SK-N-SH treated with all-trans-retinoic acid at 6 μM for 48 hours (cell line): ENCODE results near the gene RSF1.

ENCODE experiments used
- ATAC-seq: fragments of 200-7000 bp; cut with Tn5 transposase; 3 replicates; pipeline ENCODE4 v1.9.1; 2020; ENCODE audit warnings: mild to moderate bottlenecking, moderate library complexity
- BACH2 ChIP-seq: fragments of 250-450 bp; sonication (Bioruptor Pico); IDR thresholded peaks from 2 replicates; pipeline ENCODE4 v1.9.0; 2021; ENCODE audit warnings: mild to moderate bottlenecking, borderline replicate concordance
- CREB5 ChIP-seq: fragments of 250-450 bp; sonication (Bioruptor Pico); IDR thresholded peaks from 2 replicates; pipeline ENCODE4 v1.5.1; 2020; ENCODE audit warnings: low read depth, mild to moderate bottlenecking, moderate library complexity
- CSRNP3 ChIP-seq: fragments of 250-450 bp; sonication (Bioruptor Pico); IDR thresholded peaks from 2 replicates; pipeline ENCODE4 v1.5.1; 2021; ENCODE audit warnings: mild to moderate bottlenecking, moderate library complexity
- ESRRG ChIP-seq: fragments of 250-450 bp; sonication (Bioruptor Pico); IDR thresholded peaks from 2 replicates; pipeline ENCODE4 v1.6.1; 2021; ENCODE audit warnings: mild to moderate bottlenecking
- GLIS3 ChIP-seq: fragments of 250-450 bp; sonication (Bioruptor Pico); IDR thresholded peaks from 2 replicates; pipeline ENCODE4 v1.5.0; 2020; ENCODE audit warnings: mild to moderate bottlenecking, moderate library complexity
- ISL1 ChIP-seq: fragments of 250-450 bp; sonication (Bioruptor Pico); IDR thresholded peaks from 2 replicates; pipeline ENCODE4 v2.1.2; 2022; ENCODE audit warnings: mild to moderate bottlenecking, moderate library complexity
- OSR1 ChIP-seq: fragments of 250-450 bp; sonication (Bioruptor Pico); IDR thresholded peaks from 2 replicates; pipeline ENCODE4 v1.8.0; 2022; ENCODE audit warnings: moderate library complexity, mild to moderate bottlenecking, inconsistent platforms
- PATZ1 ChIP-seq: fragments of 250-450 bp; sonication (Bioruptor Pico); IDR thresholded peaks from 2 replicates; pipeline ENCODE4 v1.8.0; 2020; ENCODE audit warnings: mild to moderate bottlenecking, moderate library complexity, borderline replicate concordance
- POU6F1 ChIP-seq: fragments of 250-450 bp; sonication (Bioruptor Pico); IDR thresholded peaks from 2 replicates; pipeline ENCODE4 v1.8.0; 2021; ENCODE audit warnings: low read depth, mild to moderate bottlenecking, moderate library complexity, borderline replicate concordance
- RARB ChIP-seq: fragments of 250-450 bp; sonication (Bioruptor Pico); IDR thresholded peaks from 2 replicates; pipeline ENCODE4 v1.8.0; 2021; ENCODE audit warnings: mild to moderate bottlenecking, moderate library complexity
- SNAI2 ChIP-seq: fragments of 250-450 bp; sonication (Bioruptor Pico); IDR thresholded peaks from 2 replicates; pipeline ENCODE4 v1.5.0; 2020; ENCODE audit warnings: mild to moderate bottlenecking, moderate library complexity
- TCF4 ChIP-seq: fragments of 250-450 bp; sonication (Bioruptor Pico); IDR thresholded peaks from 2 replicates; pipeline ENCODE4 v1.8.0; 2021; ENCODE audit warnings: mild to moderate bottlenecking, moderate library complexity, borderline replicate concordance
- TOX ChIP-seq: fragments of 250-450 bp; sonication (Bioruptor Pico); IDR thresholded peaks from 2 replicates; pipeline ENCODE4 v1.8.0; 2021; ENCODE audit warnings: mild to moderate bottlenecking, moderate library complexity, borderline replicate concordance
- ZFP3 ChIP-seq: fragments of 250-450 bp; sonication (Bioruptor Pico); IDR thresholded peaks from 2 replicates; pipeline ENCODE4 v1.5.0; 2020; ENCODE audit warnings: mild to moderate bottlenecking, moderate library complexity
- ZNF70 ChIP-seq: fragments of 450-650 bp; formaldehyde crosslinking; IDR thresholded peaks from 2 replicates; pipeline ENCODE4 v1.5.0; 2020; ENCODE audit warnings: mild to moderate bottlenecking, moderate library complexity
- ZNF8 ChIP-seq: fragments of 450-650 bp; formaldehyde crosslinking; IDR thresholded peaks from 2 replicates; pipeline ENCODE4 v1.5.0; 2020; ENCODE audit warnings: mild to moderate bottlenecking, moderate library complexity

RSF1 gene

GRCh38 chr11:77736473-77736872, 84.0 kb downstream of the RSF1 start:
- no peak for ATAC-seq
- TF ChIP-seq CREB5 (CRISPR knock-in tag) (0 out of 2 replicates have a peak, but pooled peaks have one; percentile 12), ZNF70 (no peak)

- ATAC-seq = no peak
- no peak for TF ChIP-seq ZNF70
- TF ChIP-seq ZFP3 (CRISPR knock-in tag) = no peak
- TF ChIP-seq GLIS3 (CRISPR knock-in tag) = no peak
- TF ChIP-seq ISL1 = no peak
- no peak for TF ChIP-seq TCF4 (CRISPR knock-in tag)
- TF ChIP-seq, all 23 proteins: peak for 0
These were observed 85.6 kb downstream of the RSF1 start for GRCh38 chr11:77734890-77735289.

- TF ChIP-seq PATZ1 (CRISPR knock-in tag) = no peak
- no peak for TF ChIP-seq ZNF8 (CRISPR knock-in tag)
- TF ChIP-seq GLIS3 (CRISPR knock-in tag) = no peak
- no peak for TF ChIP-seq CSRNP3 (CRISPR knock-in tag)
- TF ChIP-seq POU6F1 (CRISPR knock-in tag) = no peak
- no peak for ATAC-seq
These were observed 88.4 kb downstream of the RSF1 start for GRCh38 chr11:77732143-77732542.

GRCh38 chr11:77730789-77731188, 89.7 kb downstream of the RSF1 start:
- ATAC-seq = no peak
- TF ChIP-seq CSRNP3 (CRISPR knock-in tag) (no peak), TOX (CRISPR knock-in tag) (no peak), RARB (no peak), ZNF8 (CRISPR knock-in tag) (no peak), ISL1 (no peak), PATZ1 (CRISPR knock-in tag) (no peak), SNAI2 (no peak), ESRRG (CRISPR knock-in tag) (no peak)

- TF ChIP-seq GLIS3 (CRISPR knock-in tag) = no peak
- TF ChIP-seq OSR1 = no peak
- TF ChIP-seq RARB = no peak
- no peak for TF ChIP-seq BACH2 (CRISPR knock-in tag)
- TF ChIP-seq, all 23 proteins: peak for 0
- no peak for ATAC-seq
These were observed 91.5 kb downstream of the RSF1 start for GRCh38 chr11:77729063-77729462.
